ENCODE measurements around the gene GOLGA6A. TPM values are rescaled to one million over a fixed set of nuclear protein-coding genes. Genes with fewer than 3 reads are reported as not detected.

GOLGA6A gene
- total and polyA plus RNA-seq, 9 of the 15 experiments (the other 6 are each of a cell fraction or from before 2014, with no cell fraction given) = not detected

GRCh38 chr15:74062236-74062635, 20.1 kb downstream of the GOLGA6A start (continued):
- TF ChIP-seq AFF1 (IDR thresholded peaks at IDR 0.05; ENCODE audit: low read depth in 1 of 2, partially characterized antibody in 2 of 2) (no peak), KDM2B (CRISPR knock-in tag; IDR thresholded peaks at IDR 0.05) (no peak), KAT7 (CRISPR knock-in tag; IDR thresholded peaks at IDR 0.05; ENCODE audit: borderline replicate concordance) (no peak), THRA (IDR thresholded peaks at IDR 0.05) (no peak), ARID1B (IDR thresholded peaks at IDR 0.05) (no peak)

GRCh38 chr15:74060251-74060650, 22.1 kb downstream of the GOLGA6A start:
- DNase-seq (ENCODE audit: extremely low read depth in 1 of 4, low spot score in 3 of 4) (no peak), ATAC-seq (no peak), FAIRE-seq (no peak)
- BruUV-seq (replicated peaks) = no TSS peak
- Histone ChIP-seq H3K4me1 (replicated peaks in 1 of 2; ENCODE audit: control insufficient read depth in 2 of 2, insufficient read depth in 2 of 2, low read length in 2 of 2) (no peaks in the 10 kb centered on the region), H3K36me3 (ENCODE audit: control insufficient read depth, insufficient read depth, low read length) (no peaks in the 10 kb centered on the region), H3K27ac (ENCODE audit: extremely low read depth, low read depth, low read length) (no peak overlapping the region), H3K4me3 (no peak overlapping the region), H4K20me1 (replicated peaks; ENCODE audit: control insufficient read depth, insufficient read depth, low read length) (no peaks in the 10 kb centered on the region; the same call in 1 of the 2 replicates), H3K9ac (ENCODE audit: insufficient read depth in 1 of 2, low read depth in 2 of 2, low read length in 2 of 2) (no peak overlapping the region), H3K79me2 (ENCODE audit: control insufficient read depth, insufficient read depth, low read length) (no peaks in the 10 kb centered on the region), H3K4me2 (ENCODE audit: insufficient read depth, low read length) (no peak overlapping the region), H2AFZ (ENCODE audit: low read depth, low read length) (no peak overlapping the region), H3K9me1 (ENCODE audit: control insufficient read depth, insufficient read depth, low read length) (no peaks in the 10 kb centered on the region), H3K27me3 (ENCODE audit: control insufficient read depth in 2 of 2, insufficient read depth in 2 of 2, low read length in 2 of 2) (peaks cover 0 to 8% of the 10 kb centered on the region in 2 experiments; a peak in 2 of 5 replicates), H3K9me3 (replicated peaks; ENCODE audit: control insufficient read depth, insufficient read depth, low read depth, low read length) (no peaks in the 10 kb centered on the region)
- TF ChIP-seq BDP1 (IDR thresholded peaks at IDR 0.05; ENCODE audit: insufficient read depth, insufficient read length) (no peak), TCF7 (IDR thresholded peaks at IDR 0.05; ENCODE audit: borderline replicate concordance) (no peak), CBX8 (IDR thresholded peaks at IDR 0.05; ENCODE audit: borderline replicate concordance, extremely low read depth, low read depth, low read length, poor library complexity, severe bottlenecking) (no peak), HDAC6 (IDR thresholded peaks at IDR 0.05; ENCODE audit: low read depth, low read length) (no peak), ZBTB49 (CRISPR knock-in tag; IDR thresholded peaks at IDR 0.05; ENCODE audit: borderline replicate concordance) (no peak)
- POLR2A ChIA-PET = no interaction called here
- intact Hi-C loops (cut with micrococcal nuclease) = no loop called here
- in situ Hi-C loops (cut with MboI) = loop anchor here (10.0 to 25.0 kb wide), 2 partner anchors 1245 to 1398 kb away; partner anchors contain the start of gene GOLGA6B
- CTCF ChIA-PET (ENCODE audit: low intra/inter-chr PET ratio) = no interaction called here
- 0% methylated on average over 6 of the region's 6 CpGs for WGBS (ENCODE audit: insufficient coverage, low coverage, missing lambda C conversion rate)

Data from K562 (cell line).